ENCODE measurements around the gene CACNA1E.

Gene CACNA1E

GRCh38 chr1:181714428-181714827 is 231.1 kb downstream of the CACNA1E start:
- DNase-seq, result no peak

- DNase-seq, result no peak
Observed at GRCh38 chr1:181718034-181718433, 234.7 kb downstream of the CACNA1E start.

- no peak for DNase-seq
Observed at GRCh38 chr1:181726320-181727012, 243.1 kb downstream of the CACNA1E start.

- DNase-seq, result no peak
Observed at GRCh38 chr1:181730606-181731005, 247.3 kb downstream of the CACNA1E start.

- DNase-seq, result no peak
Observed at GRCh38 chr1:181732218-181732990, 249.1 kb downstream of the CACNA1E start.

- no peak for DNase-seq
Observed at GRCh38 chr1:181733486-181733885, 250.2 kb downstream of the CACNA1E start.

- DNase-seq, result no peak
Observed at GRCh38 chr1:181737056-181737455, 253.7 kb downstream of the CACNA1E start.

- DNase-seq, result no peak
Observed at GRCh38 chr1:181739214-181739613, 255.9 kb downstream of the CACNA1E start.

GRCh38 chr1:181742426-181742825 is 259.1 kb downstream of the CACNA1E start:
- no peak for DNase-seq

- DNase-seq, result no peak
Observed at GRCh38 chr1:181743878-181744312, 260.6 kb downstream of the CACNA1E start.

GRCh38 chr1:181746224-181746623 is 262.9 kb downstream of the CACNA1E start:
- DNase-seq, result no peak

GRCh38 chr1:181748013-181748412 is 264.7 kb downstream of the CACNA1E start:
- no peak for DNase-seq

- no peak for DNase-seq
Observed at GRCh38 chr1:181754103-181754502, 270.8 kb downstream of the CACNA1E start.

- no peak for DNase-seq
Observed at GRCh38 chr1:181759481-181759880, 276.2 kb downstream of the CACNA1E start.

- no peak for DNase-seq
Observed at GRCh38 chr1:181763736-181764135, 280.4 kb downstream of the CACNA1E start.

- no peak for DNase-seq
Observed at GRCh38 chr1:181765451-181766026, 282.2 kb downstream of the CACNA1E start.

GRCh38 chr1:181767001-181767708 is 283.8 kb downstream of the CACNA1E start:
- DNase-seq, result no peak

- DNase-seq, result no peak
Observed at GRCh38 chr1:181768211-181768929, 285.1 kb downstream of the CACNA1E start.

GRCh38 chr1:181768930-181769280 is 285.6 kb downstream of the CACNA1E start:
- no peak for DNase-seq

GRCh38 chr1:181769846-181770245 is 286.5 kb downstream of the CACNA1E start:
- no peak for DNase-seq

- DNase-seq, result no peak
Observed at GRCh38 chr1:181772714-181773113, 289.4 kb downstream of the CACNA1E start.

- no peak for DNase-seq
Observed at GRCh38 chr1:181776044-181776443, 292.7 kb downstream of the CACNA1E start.

- DNase-seq, result no peak
Observed at GRCh38 chr1:181777286-181777685, 294.0 kb downstream of the CACNA1E start.

Measured in NCI-H1436 (cell line).